ENCODE data around the gene CLIP3.
"Not testable (repeated sequence)": the region's sequence is repeated elsewhere in the genome, so short reads cannot be mapped to it uniquely, and the experiment has no call there.

The CLIP3 gene

GRCh38 chr19:36046443-36047050 is 13.9 kb upstream of the CLIP3 start:
- no peak for TF ChIP-seq CTCF (IDR thresholded peaks at IDR 0.05; ENCODE audit: control insufficient read depth, insufficient read depth, low read depth, low read length, missing control alignments)
- H3K4me3 ChIP-seq (ENCODE audit: control insufficient read depth, low read depth, low read length): no peak overlapping the region
- DNase-seq (ENCODE audit: low read depth): no peak

GRCh38 chr19:36043952-36044351 is 11.3 kb upstream of the CLIP3 start:
- TF ChIP-seq CTCF (IDR thresholded peaks at IDR 0.05; ENCODE audit: control insufficient read depth, insufficient read depth, low read depth, low read length, missing control alignments): no peak
- no peak for DNase-seq (ENCODE audit: low read depth)

GRCh38 chr19:36041831-36042230 is 9.2 kb upstream of the CLIP3 start:
- no peak for TF ChIP-seq CTCF (IDR thresholded peaks at IDR 0.05; ENCODE audit: control insufficient read depth, insufficient read depth, low read depth, low read length, missing control alignments)
- H3K4me3 ChIP-seq (ENCODE audit: control insufficient read depth, low read depth, low read length): no peak overlapping the region
- peak; percentile 77 for DNase-seq (ENCODE audit: low read depth)

More at GRCh38 chr19:36043952-36044351, 11.3 kb upstream of the CLIP3 start:
- H3K4me3 ChIP-seq (ENCODE audit: control insufficient read depth, low read depth, low read length): no peak overlapping the region

GRCh38 chr19:36041092-36041491 is 8.4 kb upstream of the CLIP3 start:
- H3K4me3 ChIP-seq (ENCODE audit: control insufficient read depth, low read depth, low read length); DNase-seq (ENCODE audit: low read depth): not testable (repeated sequence)

GRCh38 chr19:36040495-36040894 is 7.8 kb upstream of the CLIP3 start:
- no peak for DNase-seq (ENCODE audit: low read depth)
- H3K4me3 ChIP-seq (ENCODE audit: control insufficient read depth, low read depth, low read length): no peak overlapping the region
- no peak for TF ChIP-seq CTCF (IDR thresholded peaks at IDR 0.05; ENCODE audit: control insufficient read depth, insufficient read depth, low read depth, low read length, missing control alignments)

- H3K4me3 ChIP-seq (ENCODE audit: control insufficient read depth, low read depth, low read length): no peak overlapping the region
- no peak for DNase-seq (ENCODE audit: low read depth)
- TF ChIP-seq CTCF (IDR thresholded peaks at IDR 0.05; ENCODE audit: control insufficient read depth, insufficient read depth, low read depth, low read length, missing control alignments): no peak
Measured at GRCh38 chr19:36031308-36031707, 1.4 kb downstream of the CLIP3 start.

GRCh38 chr19:36030264-36031148 is 2.2 kb downstream of the CLIP3 start:
- no peak overlapping the region for H3K4me3 ChIP-seq (ENCODE audit: control insufficient read depth, low read depth, low read length)
- no peak for DNase-seq (ENCODE audit: low read depth)
- peak; percentile 35 for TF ChIP-seq CTCF (IDR thresholded peaks at IDR 0.05; ENCODE audit: control insufficient read depth, insufficient read depth, low read depth, low read length, missing control alignments)
